ENCODE data around the gene HPF1. TPM values are rescaled to one million over a fixed set of nuclear protein-coding genes. Genes with fewer than 3 reads are reported as not detected.

HPF1 gene
- total and polyA plus RNA-seq, 4 donors: 18.0 to 28.9 (median 19.5) TPM

- TF ChIP-seq CTCF (IDR thresholded peaks at IDR 0.05; ENCODE audit: control extremely low read depth, extremely low read depth): no peak
- H3K4me1 ChIP-seq (ENCODE audit: control insufficient read depth in 5 of 5, insufficient read depth in 5 of 5, low read length in 5 of 5): no peaks in the 10 kb centered on the region
- no peak overlapping the region for H3K9ac ChIP-seq (ENCODE audit: insufficient read depth in 1 of 2, low read length in 2 of 2)
- no peaks in the 10 kb centered on the region for H3K9me3 ChIP-seq (ENCODE audit: control insufficient read depth in 4 of 4, insufficient read depth in 3 of 4, low read length in 3 of 4)
- no peak overlapping the region for H3K4me3 ChIP-seq
- ATAC-seq (ENCODE audit: insufficient read depth, low FRiP score) (no peak), DNase-seq (no peak)
- WGBS, 2 donors: 79 to 80% methylated on average over 5 of the region's 5 CpGs
- H3K36me3 ChIP-seq (ENCODE audit: control insufficient read depth in 4 of 4, insufficient read depth in 4 of 4, low read length in 4 of 4): peaks cover 1 to 23% (median 8%) of the 10 kb centered on the region in 4 donors
- H3K27me3 ChIP-seq (ENCODE audit: control insufficient read depth in 3 of 3, insufficient read depth in 3 of 3, low read length in 2 of 3): no peaks in the 10 kb centered on the region
- no peak overlapping the region for H3K27ac ChIP-seq (ENCODE audit: low read depth in 1 of 2, low read length in 1 of 2)
These were observed 67.0 kb downstream of the HPF1 start for GRCh38 chr4:169690787-169691186.

GRCh38 chr4:169689681-169690080 lies 68.1 kb downstream of the HPF1 start:
- Histone ChIP-seq H3K27me3 (ENCODE audit: control insufficient read depth in 3 of 3, insufficient read depth in 3 of 3, low read length in 2 of 3) (no peaks in the 10 kb centered on the region), H3K4me1 (ENCODE audit: control insufficient read depth in 5 of 5, insufficient read depth in 5 of 5, low read length in 5 of 5) (no peaks in the 10 kb centered on the region), H3K27ac (ENCODE audit: low read depth in 1 of 2, low read length in 1 of 2) (no peak overlapping the region), H3K4me3 (no peak overlapping the region), H3K9me3 (ENCODE audit: control insufficient read depth in 4 of 4, insufficient read depth in 3 of 4, low read length in 3 of 4) (no peaks in the 10 kb centered on the region), H3K36me3 (ENCODE audit: control insufficient read depth in 4 of 4, insufficient read depth in 4 of 4, low read length in 4 of 4) (peaks cover 0 to 24% (median 5%) of the 10 kb centered on the region in 4 donors), H3K9ac (ENCODE audit: insufficient read depth in 1 of 2, low read length in 2 of 2) (no peak overlapping the region)
- 100% methylated on average over 1 of the region's 1 CpG for WGBS, 2 donors
- DNase-seq: no peak
- ATAC-seq (ENCODE audit: insufficient read depth, low FRiP score): no peak
- TF ChIP-seq CTCF (IDR thresholded peaks at IDR 0.05; ENCODE audit: control extremely low read depth, extremely low read depth): no peak

DNA sequence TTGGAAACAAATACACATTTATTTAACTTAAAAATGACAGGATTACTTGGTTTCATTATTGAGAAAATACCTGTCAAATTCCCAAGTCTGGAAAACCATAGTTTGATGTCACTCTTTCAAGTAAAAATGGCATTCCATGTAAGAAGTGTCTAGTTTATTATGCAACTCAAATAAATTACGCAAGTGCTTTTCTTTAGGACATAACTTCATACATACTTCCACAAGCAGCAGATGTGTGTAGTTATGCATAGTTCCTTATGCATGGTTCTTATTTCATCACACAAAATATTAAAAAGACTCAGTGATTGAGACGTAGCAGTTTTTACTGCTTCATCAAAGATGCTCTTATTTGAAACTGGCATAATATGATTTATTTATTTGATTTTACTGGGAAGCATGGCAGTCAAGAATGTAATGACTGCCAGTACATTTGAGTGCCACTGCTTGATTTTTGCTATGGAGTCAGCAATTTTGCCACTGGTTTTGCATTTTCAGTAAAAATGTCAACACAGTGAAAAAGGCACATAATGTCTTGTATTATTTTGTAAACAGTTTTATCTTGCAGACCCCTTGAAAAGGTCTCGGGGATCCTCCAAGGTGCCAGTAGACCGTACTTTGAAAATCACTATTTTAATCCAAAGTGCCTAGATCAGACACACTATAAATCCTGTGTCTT lies 75.2 kb downstream of the HPF1 start:
- ATAC-seq (ENCODE audit: insufficient read depth, low FRiP score): no peak
- Histone ChIP-seq H3K27ac (ENCODE audit: low read depth in 1 of 2, low read length in 1 of 2) (no peak overlapping the region), H3K9me3 (ENCODE audit: control insufficient read depth in 4 of 4, insufficient read depth in 3 of 4, low read length in 3 of 4) (no peaks in the 10 kb centered on the region), H3K9ac (ENCODE audit: insufficient read depth in 1 of 2, low read length in 2 of 2) (no peak overlapping the region), H3K4me3 (no peak overlapping the region), H3K4me1 (ENCODE audit: control insufficient read depth in 5 of 5, insufficient read depth in 5 of 5, low read length in 5 of 5) (peaks cover 0 to 3% (median 0%) of the 10 kb centered on the region in 5 donors), H3K27me3 (ENCODE audit: control insufficient read depth in 3 of 3, insufficient read depth in 3 of 3, low read length in 2 of 3) (no peaks in the 10 kb centered on the region), H3K36me3 (ENCODE audit: control insufficient read depth in 4 of 4, insufficient read depth in 4 of 4, low read length in 4 of 4) (peaks cover 0 to 11% (median 2%) of the 10 kb centered on the region in 4 donors)
- 70 to 85% methylated on average over 4 of the region's 4 CpGs for WGBS, 2 donors
- no peak for TF ChIP-seq CTCF (IDR thresholded peaks at IDR 0.05; ENCODE audit: control extremely low read depth, extremely low read depth)
- DNase-seq: peak in 2 of 3 donors; percentile 21 to 43

Other genes with a start within 250 kb of the HPF1 start
- gene NEK1, start 145.4 kb downstream of the HPF1 start, total RNA-seq: 10 to 100 TPM; 14.7 to 32.9 TPM
- gene NEK1, start 145.4 kb downstream of the HPF1 start, polyA plus RNA-seq: 1 to 10 TPM; 3.6 to 3.9 TPM
- 10 to 100 TPM; 39.1 to 59.6 TPM for gene CLCN3, start 137.4 kb downstream of the HPF1 start, total RNA-seq
- 10 to 100 TPM; 11.0 to 16.1 TPM for gene CLCN3, start 137.4 kb downstream of the HPF1 start, polyA plus RNA-seq

Measured in lung (tissue), 12 donors.